RWPE1 (cell line): ENCODE results near the gene ARV1.
"Not testable (repeated sequence)": the region's sequence is repeated elsewhere in the genome, so short reads cannot be mapped to it uniquely, and the experiment has no call there.

Source experiments
- CTCF ChIA-PET: fragments of 350-600 bp; sonication (Branson Sonifier 250); formaldehyde crosslinking; extraction: SDS; loops from one replicate; lab custom pipeline; 2021; lab: Yijun Ruan, JAX
- POLR2A ChIA-PET: fragments of 400-600 bp; formaldehyde crosslinking; extraction: SDS; loops from one replicate; lab custom pipeline; 2020; ENCODE audit warnings: antibody characterized with exemption; ENCODE audit not compliant: low non-redundant PET; lab: Yijun Ruan, JAX
- DNase-seq: peaks from one replicate; pipeline ENCODE4 v3.0.0; 2012; ENCODE audit warnings: low spot score
- H3K27ac ChIP-seq: fragments of 450-650 bp; 2 replicates; pipeline ENCODE4 v1.5.1; 2017
- TF ChIP-seq, protein P1 (sequence below): fragments of 450-650 bp; conservative IDR thresholded peaks from 2 replicates; pipeline ENCODE4 v1.5.1; 2017; ENCODE audit warnings: low read depth, mild to moderate bottlenecking

ARV1 gene

GRCh38 chr1:231045286-231045685 is 66.4 kb downstream of the ARV1 start:
- CTCF ChIA-PET = interaction anchor here (0.6 kb wide), 2 partner anchors 117 to 274 kb away, joined by 3 read pairs; no protein-coding TSS in a partner anchor
- POLR2A ChIA-PET = no interaction called here
- TF ChIP-seq, protein P1, sequence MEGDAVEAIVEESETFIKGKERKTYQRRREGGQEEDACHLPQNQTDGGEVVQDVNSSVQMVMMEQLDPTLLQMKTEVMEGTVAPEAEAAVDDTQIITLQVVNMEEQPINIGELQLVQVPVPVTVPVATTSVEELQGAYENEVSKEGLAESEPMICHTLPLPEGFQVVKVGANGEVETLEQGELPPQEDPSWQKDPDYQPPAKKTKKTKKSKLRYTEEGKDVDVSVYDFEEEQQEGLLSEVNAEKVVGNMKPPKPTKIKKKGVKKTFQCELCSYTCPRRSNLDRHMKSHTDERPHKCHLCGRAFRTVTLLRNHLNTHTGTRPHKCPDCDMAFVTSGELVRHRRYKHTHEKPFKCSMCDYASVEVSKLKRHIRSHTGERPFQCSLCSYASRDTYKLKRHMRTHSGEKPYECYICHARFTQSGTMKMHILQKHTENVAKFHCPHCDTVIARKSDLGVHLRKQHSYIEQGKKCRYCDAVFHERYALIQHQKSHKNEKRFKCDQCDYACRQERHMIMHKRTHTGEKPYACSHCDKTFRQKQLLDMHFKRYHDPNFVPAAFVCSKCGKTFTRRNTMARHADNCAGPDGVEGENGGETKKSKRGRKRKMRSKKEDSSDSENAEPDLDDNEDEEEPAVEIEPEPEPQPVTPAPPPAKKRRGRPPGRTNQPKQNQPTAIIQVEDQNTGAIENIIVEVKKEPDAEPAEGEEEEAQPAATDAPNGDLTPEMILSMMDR = no peak

GRCh38 chr1:231045921-231046729 is 67.2 kb downstream of the ARV1 start:
- POLR2A ChIA-PET, DNase-seq, H3K27ac ChIP-seq: not testable (repeated sequence)
- CTCF ChIA-PET = interaction anchor here (0.6 kb wide), 2 partner anchors 116 to 273 kb away, joined by 3 read pairs; no protein-coding TSS in a partner anchor

More at GRCh38 chr1:231045286-231045685, 66.4 kb downstream of the ARV1 start:
- DNase-seq = no peak
- H3K27ac ChIP-seq = no peak overlapping the region

GRCh38 chr1:231046730-231047395 is 68.0 kb downstream of the ARV1 start:
- CTCF ChIA-PET = no interaction called here
- no peak overlapping the region for H3K27ac ChIP-seq
- TF ChIP-seq, protein P1 = no peak
- DNase-seq = no peak
- POLR2A ChIA-PET = no interaction called here

DNA sequence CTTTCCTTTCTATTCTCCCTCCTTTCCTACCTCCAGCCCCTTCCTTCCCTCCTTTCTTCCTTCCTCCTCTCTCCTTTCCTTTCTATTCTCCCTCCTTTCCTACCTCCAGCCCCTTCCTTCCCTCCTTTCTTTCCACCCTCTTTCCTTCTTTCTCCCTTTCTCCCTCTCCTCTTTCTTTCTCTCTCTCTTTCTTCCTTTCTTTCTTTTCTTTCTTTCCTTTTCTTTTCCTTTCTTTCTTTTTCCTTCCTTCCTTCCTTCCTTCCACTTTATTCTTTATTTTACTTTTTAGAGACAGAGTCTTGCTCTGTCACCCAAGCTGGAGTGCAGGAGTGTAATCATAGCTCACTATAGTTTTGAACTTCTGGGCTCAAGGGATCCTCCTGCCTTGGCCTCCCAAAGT is 68.6 kb downstream of the ARV1 start:
- CTCF ChIA-PET, H3K27ac ChIP-seq, DNase-seq, POLR2A ChIA-PET: not testable (repeated sequence)

DNA sequence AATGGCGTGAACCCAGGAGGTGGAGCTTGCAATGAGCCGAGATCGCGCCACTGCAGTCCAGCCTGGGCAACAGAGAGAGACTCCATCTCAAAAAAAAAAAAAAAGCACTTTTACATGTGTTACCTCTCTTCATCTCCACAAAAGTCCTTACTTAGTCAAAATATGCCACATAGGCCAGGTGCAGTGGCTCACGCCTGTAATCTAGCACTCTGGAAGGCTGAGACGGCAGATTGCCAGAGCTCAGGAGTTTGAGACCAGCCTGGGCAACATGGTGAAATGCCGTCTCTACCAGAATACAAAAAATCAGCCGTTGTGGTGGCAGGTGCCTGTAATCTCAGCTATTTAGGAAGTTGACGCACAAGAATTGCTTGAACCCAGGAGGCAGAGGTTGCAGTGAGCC is 69.5 kb downstream of the ARV1 start:
- DNase-seq, POLR2A ChIA-PET, CTCF ChIA-PET, H3K27ac ChIP-seq: not testable (repeated sequence)

- H3K27ac ChIP-seq = no peak overlapping the region
- TF ChIP-seq, protein P1 = no peak
- ChIA-PET POLR2A (no interaction called here), CTCF (interaction anchor here (0.6 kb wide), 2 partner anchors 57 to 344 kb away, joined by 3 to 5 read pairs; no protein-coding TSS in a partner anchor)
- DNase-seq = no peak
These were observed 70.5 kb downstream of the ARV1 start for GRCh38 chr1:231049121-231049979.
